ENCODE data around the gene LRRC75A.
"Not testable (repeated sequence)": the region's sequence is repeated elsewhere in the genome, so short reads cannot be mapped to it uniquely, and the experiment has no call there.

The LRRC75A gene

DNA sequence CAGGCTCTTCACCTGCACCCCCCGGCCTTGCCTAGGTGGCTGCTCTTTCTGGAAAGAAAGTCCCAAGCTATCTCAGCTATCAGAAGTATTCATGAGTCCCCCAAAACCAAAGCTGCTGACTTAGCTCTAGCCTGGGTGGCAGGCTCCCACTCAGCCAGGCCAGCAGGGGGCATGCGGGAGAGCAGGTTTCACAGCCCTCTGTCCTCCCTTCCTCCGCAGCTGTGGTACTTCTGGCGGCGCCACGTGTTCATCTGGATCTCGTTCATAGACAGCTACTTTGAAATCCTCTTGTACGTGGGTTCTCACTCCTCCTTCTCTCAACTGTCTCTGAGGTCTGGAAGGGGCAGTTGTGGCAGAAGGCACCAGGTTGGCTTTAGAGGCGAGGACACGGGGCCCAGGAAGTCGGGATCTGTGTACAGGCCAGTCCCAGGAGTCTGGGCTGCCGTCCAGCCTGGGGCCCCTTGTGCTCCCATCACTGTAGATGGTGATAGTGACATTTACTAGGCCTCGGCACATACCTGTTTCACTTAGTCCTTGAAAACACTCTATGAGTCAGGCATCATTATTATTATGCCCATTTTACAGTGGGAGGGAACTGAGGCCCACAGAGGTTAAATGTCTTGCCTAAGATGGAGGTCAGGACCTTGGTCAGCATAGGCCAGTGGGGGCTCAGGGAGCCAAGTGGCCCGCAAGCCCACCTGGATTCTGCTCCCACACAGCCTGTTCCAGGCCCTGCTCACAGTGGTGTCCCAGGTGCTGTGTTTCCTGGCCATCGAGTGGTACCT, 63.7 kb downstream of the LRRC75A start:
- peak; percentile 64 for DNase-seq

DNA sequence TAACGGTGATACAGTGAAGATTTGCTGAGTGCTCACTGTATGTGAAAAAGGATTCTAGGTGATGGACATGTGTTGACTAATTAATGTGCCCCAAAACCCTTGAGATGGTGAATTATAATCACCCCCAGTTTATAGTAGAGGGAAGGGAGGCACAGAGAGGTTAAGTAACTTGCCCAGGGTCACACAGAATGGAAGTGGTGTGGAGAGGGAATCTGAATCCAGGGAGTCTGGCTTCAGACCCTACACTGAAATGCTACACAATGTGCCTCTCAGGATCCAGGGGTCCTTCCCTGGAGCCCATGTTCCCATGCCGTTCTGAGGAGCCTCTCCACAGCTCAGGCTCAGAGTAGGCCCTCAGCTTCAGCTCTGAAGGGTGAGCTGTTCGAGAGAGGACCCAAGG, 65.0 kb downstream of the LRRC75A start:
- DNase-seq, result no peak

DNA sequence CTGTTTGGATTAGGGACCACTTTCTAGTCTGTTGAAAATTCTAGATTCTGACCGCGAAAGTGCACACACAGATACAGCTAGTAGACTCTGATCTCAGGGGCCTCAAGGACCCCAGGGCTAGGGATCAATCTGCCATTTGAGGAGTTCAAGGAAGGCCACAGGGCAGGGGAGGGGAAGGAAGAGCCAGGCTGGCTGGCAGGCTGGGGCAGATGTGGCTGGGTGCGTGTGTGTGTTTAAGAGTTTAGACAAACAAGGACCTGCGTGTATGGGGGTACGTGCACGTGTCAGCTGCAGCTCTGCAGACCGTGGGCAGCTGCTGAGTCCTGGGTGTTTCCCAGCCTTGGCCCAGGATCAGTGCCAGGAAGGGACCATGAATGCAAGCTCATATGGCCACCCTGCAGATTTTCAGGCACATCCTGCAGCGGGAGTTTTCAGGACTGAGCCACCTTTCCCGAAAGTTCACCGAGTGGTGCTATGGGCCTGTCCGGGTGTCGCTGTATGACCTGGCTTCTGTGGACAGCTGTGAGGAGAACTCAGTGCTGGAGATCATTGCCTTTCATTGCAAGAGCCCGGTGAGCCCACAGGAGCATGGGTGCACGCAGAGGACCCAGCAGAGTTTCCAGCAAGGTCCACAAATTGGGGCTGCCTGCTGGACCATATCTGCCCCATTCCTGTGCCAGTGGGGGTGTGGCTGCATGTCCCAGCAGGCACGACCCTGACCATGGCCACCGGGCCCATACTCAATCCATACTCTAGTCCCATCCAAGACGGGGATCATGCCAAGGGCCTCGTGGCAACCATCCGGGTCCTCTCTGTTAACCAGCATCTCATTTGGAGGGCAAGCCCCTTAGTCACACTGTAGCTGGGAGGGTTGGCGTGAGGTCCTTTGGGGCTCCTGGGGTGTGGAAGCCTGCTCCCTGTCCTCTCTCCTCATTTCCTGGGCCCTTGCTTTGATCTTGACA, 66.0 kb downstream of the LRRC75A start:
- no peak for DNase-seq

DNA sequence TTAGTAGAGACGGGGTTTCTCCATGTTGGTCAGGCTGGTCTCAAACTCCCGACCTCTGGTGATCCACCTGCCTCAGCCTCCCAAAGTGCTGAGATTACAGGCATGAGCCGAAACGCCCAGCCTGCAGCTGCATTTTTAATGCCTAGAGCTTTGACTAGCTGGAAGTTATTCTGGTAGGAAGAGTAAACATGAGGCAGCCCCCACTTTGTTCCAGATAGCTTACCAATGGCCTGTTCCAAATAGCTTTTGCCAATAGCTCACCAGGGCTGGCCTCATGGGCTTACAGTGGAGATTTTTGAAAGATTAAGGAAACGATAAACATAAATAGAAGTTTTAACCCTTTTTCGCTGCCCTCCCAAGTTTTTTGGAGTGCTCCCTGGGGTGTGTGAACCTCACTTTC, 66.8 kb downstream of the LRRC75A start:
- no peak for DNase-seq

DNA sequence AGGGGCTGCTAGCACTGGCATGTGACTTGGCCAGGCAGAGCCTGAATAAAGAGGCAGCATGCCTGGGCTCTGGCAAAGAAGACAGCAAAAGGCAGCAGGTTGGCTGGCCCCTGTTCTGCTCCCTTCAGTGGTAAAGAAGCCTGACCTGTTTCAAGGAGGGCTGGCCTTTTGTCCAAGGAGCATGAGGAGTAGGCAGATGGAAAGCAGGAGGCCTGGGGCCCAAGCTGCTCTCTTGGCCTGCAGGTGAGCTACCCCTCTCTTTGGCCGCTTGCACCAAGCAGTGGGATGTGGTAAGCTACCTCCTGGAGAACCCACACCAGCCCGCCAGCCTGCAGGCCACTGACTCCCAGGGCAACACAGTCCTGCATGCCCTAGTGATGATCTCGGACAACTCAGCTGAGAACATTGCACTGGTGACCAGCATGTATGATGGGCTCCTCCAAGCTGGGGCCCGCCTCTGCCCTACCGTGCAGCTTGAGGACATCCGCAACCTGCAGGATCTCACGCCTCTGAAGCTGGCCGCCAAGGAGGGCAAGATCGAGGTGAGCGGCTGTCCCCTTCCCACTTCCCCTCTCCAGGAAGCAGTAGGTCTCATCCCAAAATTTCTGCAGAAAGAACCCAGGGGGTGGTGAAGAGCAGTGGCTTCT, 68.6 kb downstream of the LRRC75A start:
- DNase-seq, result no peak

DNA sequence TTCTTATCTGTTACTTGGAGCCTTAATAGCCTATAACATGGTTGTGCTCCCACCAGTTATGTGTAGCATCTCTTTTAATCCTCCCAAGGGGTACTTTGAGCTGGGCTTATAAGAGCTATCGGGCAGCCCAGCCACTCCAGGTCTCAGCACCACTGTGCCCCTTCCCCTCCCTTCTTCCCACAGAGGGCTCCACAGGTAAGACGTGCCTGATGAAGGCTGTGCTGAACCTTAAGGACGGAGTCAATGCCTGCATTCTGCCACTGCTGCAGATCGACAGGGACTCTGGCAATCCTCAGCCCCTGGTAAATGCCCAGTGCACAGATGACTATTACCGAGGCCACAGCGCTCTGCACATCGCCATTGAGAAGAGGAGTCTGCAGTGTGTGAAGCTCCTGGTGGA, 69.6 kb downstream of the LRRC75A start:
- DNase-seq, result no peak

DNA sequence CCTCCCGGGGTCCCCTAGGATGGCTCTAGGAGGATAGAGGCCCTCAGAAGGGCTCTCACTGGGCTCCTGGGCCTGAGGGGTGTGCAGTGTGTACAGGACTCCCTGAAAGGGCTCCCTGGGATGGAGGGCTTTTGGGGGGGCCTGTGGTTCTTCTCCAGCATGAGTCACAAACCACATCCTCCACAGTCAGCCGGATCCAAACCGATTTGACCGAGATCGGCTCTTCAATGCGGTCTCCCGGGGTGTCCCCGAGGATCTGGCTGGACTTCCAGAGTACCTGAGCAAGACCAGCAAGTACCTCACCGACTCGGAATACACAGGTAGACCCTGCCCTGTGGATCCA, 72.1 kb downstream of the LRRC75A start:
- peak; percentile 92 for DNase-seq

DNA sequence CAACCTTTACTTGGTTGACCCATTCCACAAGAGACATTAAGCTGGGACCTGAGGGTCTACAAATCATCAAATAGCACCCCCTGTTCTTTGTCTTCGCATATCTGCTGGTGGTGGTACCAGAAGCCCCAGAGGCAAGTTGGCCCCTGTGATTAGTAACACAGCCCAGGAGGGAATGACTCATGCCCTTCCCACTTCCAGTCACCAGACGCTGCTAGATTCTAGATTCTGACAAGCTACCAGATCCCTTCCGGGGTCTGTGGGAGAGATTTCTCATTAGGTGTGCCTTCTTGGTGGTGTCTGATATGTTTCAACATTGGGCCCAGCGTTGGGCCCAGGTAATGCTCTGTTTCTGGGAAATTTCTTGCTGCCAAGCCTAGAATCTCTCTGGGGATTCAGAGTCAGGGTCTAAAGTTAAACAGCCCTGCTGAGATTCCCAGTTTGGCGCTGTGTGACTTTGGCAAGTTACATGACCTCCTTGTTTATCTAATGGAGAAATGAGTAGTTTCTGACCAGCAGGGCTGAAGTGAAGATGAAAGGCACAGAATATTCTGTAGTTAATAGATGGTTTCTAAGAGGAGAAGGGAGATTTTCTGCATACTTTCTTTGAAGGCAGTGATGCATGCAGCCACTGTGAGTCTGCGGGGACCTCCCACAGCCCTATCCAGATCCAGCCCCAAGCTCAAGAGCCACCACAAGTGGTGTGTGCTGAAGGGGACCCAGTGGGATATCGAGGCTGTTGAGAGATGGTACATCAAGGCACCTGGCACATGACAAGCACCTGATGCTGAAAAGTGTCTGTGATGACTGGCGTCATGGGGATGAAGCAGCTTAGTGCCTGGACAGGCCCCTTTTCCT, 72.7 kb downstream of the LRRC75A start:
- peak; percentile 94 for DNase-seq

DNA sequence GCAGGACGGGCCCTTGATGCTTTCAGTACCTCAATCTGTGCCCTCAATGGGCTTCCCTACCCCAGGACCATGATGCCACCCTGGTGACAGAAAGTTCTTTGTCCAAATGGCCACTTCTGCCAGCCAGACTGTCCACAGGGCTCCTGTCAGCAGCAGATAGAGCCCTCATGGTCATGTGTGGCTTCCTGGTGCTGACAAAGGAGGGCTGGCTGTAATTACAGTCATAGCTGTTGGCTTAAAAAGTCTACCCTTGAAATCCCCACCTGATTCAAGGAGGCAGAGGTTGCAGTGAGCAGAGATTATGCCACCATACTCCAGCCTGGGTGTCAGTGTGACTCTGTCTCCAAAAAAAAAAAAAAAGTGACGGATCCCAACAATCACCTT, 73.3 kb downstream of the LRRC75A start:
- DNase-seq, result no peak

DNA sequence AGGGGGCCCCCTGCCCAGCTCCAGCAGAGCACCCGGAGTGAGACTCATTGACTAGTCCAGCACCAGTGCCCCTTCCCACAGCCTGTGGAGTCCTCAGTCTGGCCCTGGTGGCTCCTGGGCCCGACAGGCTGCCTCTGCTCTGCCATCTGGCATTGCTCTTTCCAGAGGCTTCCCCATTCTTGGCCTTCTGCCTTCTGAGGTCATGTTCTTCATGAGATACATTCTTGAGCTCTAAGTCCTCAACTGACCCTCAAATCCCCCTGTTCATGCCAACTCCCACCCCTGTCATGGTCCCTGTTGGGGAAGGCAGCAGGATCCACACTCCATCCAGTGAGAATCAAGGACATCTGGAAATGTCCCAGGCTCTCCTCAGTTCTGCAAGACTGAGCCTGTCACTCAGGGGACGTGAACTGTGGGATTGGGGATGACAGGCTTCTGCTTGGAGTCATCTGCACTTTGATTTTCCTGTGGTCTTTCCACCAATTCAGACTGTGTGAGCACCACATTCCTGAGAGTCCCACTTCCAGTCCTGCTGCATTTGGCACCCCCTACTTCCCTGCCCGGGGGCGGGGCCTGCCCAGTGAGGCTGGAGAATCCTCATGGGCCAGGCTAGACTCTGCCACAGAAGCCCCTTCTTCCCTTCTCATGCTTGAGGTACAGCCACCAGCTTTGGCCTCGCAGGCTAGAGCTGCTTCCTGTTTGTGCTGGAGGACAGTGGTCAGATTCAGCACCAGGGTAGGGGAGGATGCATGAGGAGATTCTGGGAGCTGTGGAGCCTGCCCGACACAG, 73.9 kb downstream of the LRRC75A start:
- DNase-seq, result peak; percentile 80

DNA sequence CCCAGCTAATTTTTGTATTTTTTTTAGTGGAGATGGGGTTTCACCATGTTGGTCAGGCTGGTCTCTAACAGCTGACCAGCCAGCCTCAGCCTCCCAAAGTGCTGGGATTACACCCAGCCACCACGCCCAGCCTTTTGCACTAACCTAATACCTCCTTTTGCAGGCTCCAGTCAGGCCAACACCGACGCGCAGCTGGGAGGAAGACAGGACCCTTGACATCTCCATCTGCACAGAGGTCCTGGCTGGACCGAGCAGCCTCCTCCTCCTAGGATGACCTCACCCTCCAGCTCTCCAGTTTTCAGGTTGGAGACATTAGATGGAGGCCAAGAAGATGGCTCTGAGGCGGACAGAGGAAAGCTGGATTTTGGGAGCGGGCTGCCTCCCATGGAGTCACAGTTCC, 74.6 kb downstream of the LRRC75A start:
- DNase-seq, result no peak

DNA sequence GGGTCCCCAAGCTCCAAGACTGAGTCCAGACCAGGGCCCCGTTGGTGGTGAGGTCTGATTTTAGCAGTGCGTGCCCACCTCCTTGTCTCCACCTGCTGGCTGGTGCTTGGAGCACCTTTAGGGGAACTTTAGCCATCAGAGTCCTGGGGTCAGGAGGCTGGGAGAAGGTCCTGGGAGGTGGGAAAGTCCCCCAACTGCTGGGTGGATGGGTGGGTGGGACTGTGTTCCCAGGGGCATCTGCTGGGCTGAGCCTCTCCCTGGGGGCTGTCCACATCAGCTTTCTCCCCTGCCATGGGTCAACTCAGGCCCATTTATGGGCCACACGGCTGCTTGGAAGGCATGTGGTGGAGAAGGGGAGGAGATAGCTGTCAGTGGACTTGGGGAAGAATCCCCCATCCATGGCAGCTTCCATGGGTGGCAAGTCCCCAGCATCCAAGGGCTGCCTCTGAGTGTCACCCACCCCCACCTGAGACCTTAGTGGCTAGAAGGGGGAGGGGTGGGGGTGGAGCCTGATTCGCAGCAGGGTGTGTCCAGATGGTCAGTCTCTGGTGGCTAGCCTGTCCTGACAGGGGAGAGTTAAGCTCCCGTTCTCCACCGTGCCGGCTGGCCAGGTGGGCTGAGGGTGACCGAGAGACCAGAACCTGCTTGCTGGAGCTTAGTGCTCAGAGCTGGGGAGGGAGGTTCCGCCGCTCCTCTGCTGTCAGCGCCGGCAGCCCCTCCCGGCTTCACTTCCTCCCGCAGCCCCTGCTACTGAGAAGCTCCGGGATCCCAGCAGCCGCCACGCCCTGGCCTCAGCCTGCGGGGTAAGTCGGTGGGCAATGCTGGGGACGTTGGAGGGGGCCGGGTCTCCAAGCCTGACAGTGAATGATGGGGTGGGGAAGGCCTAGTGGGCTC, 76.7 kb downstream of the LRRC75A start, which contains the start of gene TRPV2:
TRPV2 (plus strand) TSS at position 541 of the 894 bp plus-strand sequence. CDS start 2,098 bp downstream, outside the sequence.
- no peak for DNase-seq

DNA sequence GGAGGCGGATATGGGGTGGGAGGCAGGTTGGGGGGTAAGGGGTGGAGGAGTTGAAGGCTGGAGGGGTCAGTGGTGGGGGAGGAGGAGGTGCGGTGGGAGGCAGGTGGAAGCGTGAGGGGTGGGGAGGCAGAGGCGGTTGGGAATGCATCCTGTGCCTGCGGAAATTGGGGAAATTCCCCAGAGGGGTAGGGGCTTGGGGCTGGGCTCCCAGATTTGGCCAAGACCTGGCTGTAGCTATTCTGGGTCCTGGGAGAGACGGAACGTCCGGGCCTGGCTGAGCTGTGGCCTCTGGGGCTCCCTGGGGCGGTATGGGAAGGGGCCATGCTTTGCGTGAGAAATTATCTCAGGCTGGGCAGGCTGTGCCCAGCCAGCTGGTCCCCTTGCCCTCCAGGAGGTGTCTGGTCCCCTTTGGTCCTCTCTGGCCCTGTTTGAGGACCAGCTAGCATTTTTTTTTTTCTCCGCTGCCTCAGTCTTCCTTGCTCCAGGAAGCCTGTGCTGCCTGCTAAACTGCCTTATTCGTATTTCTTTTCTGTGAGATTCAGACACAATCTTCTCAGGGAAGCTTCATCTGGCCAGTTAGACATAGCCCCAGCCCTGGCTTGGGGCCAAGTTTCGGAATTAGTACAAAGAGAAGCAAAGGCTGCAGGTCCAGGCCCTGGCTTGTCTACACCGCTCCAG, 83.9 kb downstream of the LRRC75A start:
- DNase-seq, result peak; percentile 55

DNA sequence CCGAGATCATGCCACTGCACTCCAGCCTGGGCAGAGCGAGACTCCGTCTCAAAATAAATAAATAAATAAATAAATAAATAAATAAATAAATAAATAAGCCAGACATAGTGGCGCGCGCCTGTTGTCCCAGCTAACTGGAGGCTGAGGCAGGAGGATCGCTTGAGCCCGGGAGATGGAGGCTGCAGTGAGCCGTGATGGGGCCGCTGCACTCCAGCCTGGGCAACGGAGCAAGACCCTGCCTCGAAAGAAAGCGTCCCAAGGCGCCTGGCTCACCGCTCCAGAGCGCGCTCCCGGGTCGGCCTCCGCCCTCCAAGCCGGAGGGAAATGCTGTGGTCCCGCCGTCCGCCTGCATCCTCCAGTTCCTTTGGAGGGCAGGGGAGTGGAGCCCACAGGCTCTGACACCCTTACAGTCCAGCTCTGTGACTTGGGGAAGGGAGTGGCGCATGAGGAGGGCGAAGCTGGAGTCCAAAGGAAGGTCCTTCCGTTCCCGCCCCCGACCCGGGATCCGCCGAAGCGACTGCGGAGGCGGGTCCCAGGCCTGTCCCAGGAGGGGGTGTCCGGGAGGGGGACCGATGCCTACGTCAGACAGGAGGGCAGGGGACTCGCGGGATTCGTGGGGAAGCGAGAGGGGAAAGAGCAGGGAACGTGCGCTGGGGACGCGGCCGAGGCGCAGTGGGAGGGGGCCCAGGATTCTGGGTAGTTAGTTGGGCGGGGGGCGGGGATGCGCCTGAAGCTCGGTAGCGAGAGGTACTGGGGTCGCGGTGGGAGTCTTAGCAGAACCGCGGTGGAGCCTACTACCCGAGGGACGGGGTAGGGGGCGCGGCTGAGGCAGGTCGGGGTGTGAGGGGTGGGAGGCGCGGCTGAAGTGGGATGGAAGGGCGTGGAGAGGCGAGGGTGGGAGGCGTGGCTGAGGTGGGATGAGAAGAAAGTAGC, 85.0 kb downstream of the LRRC75A start:
- DNase-seq, result peak; percentile 45

DNA sequence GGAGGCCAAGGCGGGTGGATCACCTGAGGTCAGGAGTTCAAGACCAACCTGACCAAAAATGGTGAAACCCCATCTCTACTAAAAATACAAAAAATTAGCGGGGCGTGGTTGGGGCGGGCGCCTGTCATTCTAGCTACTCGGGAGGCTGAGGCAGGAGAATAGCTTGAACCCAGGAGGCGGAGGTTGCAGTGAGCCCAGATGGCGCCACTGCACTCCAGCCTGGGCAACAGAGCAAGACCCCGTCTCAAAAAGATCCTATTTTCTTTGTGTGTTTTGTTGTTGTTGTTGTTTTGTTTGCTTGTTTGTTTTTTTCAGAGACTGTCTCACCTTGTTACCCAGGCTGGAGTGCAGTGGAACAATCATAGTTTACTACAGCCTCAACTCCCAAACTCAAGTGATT, 88.1 kb downstream of the LRRC75A start:
- not testable (repeated sequence) for DNase-seq

DNA sequence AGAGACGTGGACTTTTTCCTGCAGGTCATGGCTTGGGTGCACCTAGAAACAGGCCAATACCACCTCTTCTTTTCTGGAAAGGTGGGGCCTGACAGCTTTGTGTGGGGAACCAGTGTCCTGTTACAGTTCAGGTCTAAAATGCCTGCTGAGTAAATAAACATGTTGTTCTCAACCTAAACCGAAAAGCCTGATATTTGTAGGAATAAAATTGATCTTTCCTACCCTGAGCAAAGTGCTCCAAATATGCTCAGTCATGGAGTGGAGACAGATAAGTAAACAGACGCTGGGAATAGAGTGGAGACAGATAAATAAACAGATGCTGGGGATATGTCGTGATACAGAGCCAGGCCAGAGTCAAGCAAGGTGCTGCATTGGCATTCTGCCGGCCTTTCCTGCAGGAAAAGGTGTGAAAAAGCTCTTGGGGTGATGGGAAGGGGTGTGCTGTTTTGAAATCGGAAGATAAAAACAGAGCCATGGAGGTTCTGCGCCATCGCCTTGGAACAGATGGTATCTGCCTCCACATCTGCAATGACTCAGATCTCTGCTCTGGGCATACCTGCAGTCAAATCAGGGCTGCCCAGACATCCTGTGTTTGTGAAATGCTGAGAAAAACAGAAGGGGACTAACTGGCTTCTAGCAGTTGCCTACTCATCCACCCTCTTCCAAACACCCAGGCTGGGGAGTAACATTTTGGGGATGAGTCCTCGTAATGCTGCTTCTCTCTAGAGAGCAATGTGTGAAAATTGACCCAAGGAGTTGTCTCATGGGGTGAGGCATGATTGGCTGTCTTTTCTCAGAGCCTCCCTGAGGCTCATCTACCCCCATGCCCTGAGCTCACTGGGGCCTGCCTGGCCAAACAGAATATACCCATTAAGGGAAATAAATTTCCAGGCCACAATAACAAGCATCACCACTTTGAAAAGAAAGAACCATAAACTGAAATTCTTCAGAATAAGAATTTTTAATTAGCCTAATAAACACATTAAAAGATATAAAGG, 93.4 kb downstream of the LRRC75A start:
- DNase-seq, result no peak

DNA sequence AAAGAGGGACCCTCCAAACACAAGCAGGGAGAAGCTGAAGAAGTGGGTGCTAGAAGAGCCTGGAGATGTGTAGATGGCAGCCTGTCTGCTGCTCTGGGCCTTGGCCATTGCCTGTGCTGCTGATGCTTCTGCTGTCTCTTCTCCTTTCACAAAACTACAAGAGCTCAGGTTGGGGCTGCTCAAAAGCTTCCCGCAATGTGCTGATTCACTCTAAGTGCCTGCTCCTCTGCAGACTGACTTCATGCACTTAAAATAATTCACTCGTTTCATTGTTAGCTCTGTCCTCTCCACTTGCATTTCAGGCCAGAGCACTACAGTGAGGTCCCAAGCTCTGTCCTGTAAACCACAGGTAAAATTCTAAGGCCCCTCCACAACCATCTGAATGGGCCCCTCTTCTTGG, 95.3 kb downstream of the LRRC75A start:
- not testable (repeated sequence) for DNase-seq
